HG02884 (cell line): ENCODE measurements around the gene SLC37A3.
"Not testable (repeated sequence)": the region's sequence is repeated elsewhere in the genome, so short reads cannot be mapped to it uniquely, and the experiment has no call there.

ENCODE experiments used
- ATAC-seq: cut with Tn5 transposase; IDR thresholded peaks from one replicate; pipeline ENCODE4 v1.9.1; 2021; ENCODE audit warnings: mild to moderate bottlenecking, moderate library complexity; ENCODE audit not compliant: unreplicated experiment

Gene SLC37A3

GRCh38 chr7:140349144-140349771 is 49.1 kb downstream of the SLC37A3 start:
- ATAC-seq = no peak

GRCh38 chr7:140348161-140348849 is 50.0 kb downstream of the SLC37A3 start:
- no peak for ATAC-seq

DNA sequence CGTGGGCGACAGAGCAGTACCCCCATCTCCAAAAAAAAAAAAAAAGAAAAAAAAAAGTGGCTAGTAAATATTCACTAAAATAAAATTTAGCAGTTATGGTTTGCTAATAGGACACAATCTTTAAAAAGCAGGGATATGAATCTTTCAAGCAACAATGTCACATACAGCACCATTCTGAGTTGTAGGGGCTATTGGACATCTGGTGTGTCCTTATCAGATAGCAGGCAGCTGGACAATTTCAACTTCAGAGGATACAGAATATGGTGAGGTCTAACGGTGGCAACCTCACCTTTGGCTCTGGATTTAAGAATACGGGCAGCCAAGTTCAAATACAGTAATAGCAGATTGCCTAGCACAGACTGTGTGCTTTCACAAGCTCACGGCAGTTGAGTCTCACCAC is 51.1 kb downstream of the SLC37A3 start:
- ATAC-seq = no peak

GRCh38 chr7:140345426-140345825 is 52.9 kb downstream of the SLC37A3 start:
- no peak for ATAC-seq

DNA sequence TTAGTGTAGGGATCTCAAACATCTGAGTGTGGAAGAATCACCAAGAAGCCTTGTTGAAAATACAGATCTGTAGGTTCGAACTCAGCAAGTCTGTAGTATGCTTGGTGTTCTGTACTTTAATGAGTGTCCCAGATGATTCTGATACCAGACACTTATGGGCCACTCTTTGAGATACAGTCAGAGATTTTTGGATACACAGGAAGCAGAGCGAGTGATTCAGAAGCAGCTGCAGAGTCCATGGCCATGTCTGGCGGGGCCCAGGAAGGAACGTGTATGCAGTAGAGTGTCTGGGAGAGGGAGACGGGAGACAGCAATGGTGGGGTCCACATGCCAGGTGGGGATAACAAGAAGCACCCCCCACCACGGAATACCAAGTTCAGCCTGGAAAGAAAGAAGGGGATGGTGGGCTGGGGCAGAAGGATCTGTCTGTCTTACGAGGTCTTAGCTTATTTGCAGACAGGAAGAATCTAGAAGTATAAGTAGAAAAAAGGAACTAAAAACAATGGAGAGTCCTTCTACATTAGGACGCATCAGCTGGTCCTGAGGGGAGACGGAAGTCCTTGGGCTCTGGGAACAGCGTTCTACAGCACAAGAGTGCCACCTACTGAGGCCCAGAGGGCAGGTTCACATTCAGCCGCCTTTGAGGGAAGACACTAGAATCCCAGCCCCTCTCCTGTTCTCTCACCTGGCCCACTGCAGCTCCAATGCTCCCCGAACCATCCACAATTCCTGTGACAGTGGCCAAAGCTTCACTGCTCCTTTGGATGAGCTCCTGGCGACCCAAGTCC is 55.4 kb downstream of the SLC37A3 start:
- ATAC-seq = no peak

DNA sequence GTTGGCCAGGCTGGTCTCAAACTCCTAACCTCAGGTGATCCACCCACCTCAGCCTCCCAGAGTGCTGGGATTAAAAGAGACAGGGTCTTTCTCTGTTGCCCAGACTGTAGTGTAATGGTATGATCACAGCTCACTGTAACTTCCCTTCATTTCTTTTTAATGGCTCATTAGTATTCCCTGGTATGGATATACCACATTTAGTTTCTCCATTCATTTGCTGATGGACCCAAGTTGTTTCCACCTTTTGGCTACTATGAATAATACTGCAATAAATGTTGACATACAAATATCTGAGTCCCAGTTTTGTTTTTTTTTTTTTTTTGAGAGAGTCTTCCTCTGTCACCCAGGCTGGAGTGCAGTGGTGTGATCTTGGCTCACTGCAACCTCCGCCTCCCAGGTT is 59.4 kb downstream of the SLC37A3 start:
- not testable (repeated sequence) for ATAC-seq

- ATAC-seq = no peak
Measured at GRCh38 chr7:140334341-140335057, 63.8 kb downstream of the SLC37A3 start.

DNA sequence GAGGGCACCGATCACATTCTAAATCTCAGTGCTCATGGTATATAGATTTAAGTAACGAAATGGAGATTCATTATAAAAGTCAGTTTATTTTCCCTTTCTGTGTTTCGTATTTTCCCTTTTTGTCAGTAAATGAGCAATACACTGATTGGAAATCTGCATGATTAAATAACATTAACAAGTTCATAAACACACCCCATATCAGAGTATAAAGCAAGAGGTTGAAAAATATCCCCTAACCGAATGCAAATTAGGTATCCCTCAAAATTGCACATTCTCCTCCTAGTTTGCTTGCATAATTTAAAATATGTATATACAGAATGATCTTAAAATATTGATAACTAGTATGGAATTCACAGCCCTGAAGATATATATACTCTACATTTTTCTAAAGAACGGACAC is 64.6 kb downstream of the SLC37A3 start:
- no peak for ATAC-seq

GRCh38 chr7:140333223-140333622 is 65.1 kb downstream of the SLC37A3 start:
- no peak for ATAC-seq

DNA sequence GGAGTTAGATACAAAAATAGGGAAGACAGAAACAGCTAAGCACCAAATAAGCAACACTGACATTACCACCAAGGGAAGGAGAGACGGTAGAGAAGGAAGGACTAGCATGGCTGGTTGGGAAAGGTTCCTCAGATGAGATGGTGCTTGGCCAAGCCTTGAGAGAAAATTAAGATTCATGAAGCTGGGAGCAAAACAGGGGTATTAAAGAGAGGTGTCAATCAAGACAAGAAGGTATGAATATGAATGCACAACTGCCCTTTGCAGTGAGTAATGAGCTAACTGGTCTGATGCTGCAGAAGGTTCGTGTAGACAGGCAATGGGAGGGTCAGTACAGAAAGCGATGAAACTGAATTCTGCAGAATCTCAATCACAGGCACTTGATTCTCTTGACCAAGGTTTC is 67.7 kb downstream of the SLC37A3 start:
- no peak for ATAC-seq

DNA sequence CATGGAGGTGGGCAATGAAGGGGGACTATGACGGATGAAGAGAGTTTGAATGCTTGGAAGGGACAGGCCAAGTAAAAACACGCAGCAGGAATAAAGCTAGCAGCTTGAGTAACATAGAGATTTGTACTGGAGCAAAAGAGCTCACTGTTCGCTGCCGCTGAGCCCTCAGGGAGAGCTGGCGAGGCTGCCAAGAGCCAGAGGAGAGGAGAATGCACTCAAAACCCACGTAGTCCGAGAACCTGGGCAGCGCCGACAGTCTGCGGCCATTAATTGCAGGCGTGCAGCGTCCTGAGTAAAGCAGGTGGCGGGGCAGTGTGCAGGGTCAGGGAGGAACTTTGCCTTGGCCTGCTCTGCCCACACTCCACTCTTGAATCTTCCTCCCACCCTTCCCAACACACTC is 68.2 kb downstream of the SLC37A3 start:
- ATAC-seq = no peak

GRCh38 chr7:140327261-140327661 is 71.1 kb downstream of the SLC37A3 start:
- no peak for ATAC-seq

- ATAC-seq = no peak
Measured at GRCh38 chr7:140326116-140326928, 72.0 kb downstream of the SLC37A3 start.

- no peak for ATAC-seq
Measured at GRCh38 chr7:140325600-140325999, 72.7 kb downstream of the SLC37A3 start.

DNA sequence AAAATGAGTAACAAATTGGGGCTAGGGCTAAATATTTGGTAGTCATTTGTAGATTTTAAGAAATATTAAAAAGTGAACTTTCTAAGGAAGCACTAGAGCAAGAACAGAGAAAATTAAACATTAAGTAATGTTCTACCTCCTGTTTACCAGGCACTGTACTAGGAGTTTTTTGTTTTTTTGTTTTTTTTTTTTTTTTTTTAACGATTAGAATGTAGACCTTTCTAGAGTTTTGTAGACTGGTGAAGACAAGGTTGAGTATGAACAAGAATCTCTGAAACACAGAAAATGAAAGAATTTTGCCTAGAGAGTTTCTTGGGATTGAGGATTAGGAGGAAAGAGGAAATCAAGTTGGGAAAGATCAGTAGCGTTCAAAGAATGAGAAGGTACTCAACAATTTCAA is 73.6 kb downstream of the SLC37A3 start:
- ATAC-seq = no peak

GRCh38 chr7:140322759-140323158 is 75.6 kb downstream of the SLC37A3 start:
- ATAC-seq = no peak

DNA sequence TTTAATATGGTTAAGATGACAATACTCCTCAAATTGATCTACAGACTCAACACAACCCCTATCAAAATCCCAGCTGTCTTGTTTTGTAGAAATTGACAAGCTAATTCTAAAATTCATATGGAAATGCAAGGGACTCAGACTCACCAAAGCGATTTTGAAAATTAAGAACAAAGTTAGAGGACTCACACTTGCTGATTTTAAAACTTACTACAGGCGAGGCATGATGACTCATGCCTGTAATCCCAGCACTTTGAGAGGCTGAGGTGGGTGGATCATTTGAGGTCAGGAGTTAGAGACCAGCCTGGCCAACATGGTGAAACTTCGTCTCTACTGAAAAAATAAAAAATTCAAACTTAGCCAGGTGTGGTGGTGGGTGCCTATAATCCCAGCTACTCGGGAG is 78.3 kb downstream of the SLC37A3 start:
- not testable (repeated sequence) for ATAC-seq

DNA sequence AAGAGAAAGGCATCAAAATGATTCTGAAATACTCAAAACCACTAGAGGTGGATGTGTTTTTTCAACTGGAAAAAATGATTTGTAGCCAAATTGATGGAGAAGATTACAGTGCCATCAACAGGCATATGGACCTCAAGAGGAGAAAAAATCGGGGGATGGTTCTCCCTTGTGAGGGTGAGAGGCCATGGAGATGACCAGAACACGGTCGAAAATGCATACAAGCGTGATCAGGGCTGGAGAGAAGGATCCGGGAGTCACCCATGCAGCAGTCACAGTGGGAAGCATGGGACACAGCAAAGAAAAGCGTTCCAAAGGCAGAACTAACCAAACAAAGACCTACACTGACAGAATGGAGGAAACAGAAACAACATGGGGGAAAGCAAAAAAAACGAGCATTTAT is 80.3 kb downstream of the SLC37A3 start:
- no peak for ATAC-seq

DNA sequence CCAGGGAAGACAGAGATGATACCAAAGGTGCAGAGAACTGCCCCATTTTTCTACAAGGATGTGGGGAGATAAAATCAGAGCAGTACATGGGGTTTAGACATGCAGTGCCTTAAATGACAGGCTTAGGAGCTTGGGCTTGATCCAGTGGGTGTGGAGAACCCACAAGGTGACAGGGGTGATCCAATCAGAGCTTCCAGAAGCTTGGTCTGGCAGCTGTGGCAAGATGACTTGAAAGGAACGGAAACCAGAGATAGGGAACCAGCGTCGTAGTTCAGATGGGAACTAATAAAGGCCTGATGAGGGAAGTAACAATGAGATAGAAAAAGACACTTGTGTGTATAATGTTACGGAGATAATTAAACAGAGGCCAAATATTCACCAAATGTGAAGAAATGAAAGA is 80.7 kb downstream of the SLC37A3 start:
- no peak for ATAC-seq

DNA sequence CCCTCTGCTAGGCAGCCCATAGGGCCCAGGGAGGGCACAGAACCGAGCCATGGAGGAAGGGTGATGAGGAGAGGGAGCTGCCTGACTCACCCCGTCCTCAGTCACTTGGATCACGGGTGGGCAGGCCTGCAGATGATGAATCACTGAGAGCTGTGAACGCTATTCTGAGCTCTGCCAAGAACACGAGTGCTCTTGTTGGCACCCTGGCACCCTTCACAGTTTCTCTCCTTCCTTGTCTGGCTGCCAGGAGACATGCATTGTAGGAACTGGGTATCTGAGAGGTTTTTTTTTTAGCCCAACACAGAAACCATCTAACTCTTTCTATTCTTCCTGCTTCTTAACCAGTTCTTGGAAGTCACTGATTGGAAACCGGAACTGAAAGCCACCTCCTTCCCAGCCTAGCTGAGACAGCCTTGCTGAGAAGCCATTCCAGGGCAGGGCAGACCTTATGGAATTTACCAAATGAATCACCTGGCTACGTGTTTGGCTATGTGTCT is 82.1 kb downstream of the SLC37A3 start:
- no peak for ATAC-seq
